HG03108 (cell line): ENCODE data around the gene COX4I1.
"Not testable (repeated sequence)": the region's sequence is repeated elsewhere in the genome, so short reads cannot be mapped to it uniquely, and the experiment has no call there.

Experiments
- ATAC-seq: cut with Tn5 transposase; IDR thresholded peaks from one replicate; pipeline ENCODE4 v1.9.1; 2021; ENCODE audit warnings: moderate library complexity; ENCODE audit not compliant: unreplicated experiment

COX4I1 gene

DNA sequence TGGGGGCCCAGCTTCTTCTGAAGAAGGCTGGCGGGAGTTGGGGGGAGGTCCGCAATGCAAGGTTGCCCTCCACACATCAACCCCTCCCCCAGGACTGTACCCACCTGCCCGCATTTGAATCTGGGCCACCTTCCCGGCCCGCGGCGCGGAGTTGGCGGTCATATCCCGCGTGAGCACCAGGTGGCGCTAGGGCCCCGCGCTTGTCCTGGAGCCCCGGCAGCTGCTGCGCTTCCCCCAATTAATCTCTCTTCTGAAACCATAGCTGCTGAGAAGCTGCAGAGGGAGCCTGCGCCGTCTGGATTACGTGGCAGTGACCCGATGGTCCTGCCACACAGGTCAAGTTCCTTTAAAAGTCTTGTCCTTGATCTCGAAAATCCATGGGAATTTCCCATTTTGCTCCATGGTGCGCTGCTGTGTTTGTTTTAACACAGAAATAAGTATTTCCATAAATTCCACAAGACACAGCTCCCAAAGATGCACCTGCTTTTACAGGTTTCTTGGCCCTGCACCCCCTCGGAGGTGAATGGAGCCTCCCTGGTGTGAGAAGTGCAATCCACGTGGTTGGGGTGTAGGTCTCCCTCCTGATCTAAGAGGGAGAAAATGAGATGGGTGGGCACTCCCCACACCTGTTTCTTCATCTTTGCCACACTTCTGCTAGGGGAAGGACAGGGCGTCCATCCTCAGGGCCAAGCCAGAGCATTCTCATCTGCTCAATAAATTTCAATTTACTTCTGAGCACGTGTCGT lies 22.1 kb downstream of the COX4I1 start:
- ATAC-seq: no peak

DNA sequence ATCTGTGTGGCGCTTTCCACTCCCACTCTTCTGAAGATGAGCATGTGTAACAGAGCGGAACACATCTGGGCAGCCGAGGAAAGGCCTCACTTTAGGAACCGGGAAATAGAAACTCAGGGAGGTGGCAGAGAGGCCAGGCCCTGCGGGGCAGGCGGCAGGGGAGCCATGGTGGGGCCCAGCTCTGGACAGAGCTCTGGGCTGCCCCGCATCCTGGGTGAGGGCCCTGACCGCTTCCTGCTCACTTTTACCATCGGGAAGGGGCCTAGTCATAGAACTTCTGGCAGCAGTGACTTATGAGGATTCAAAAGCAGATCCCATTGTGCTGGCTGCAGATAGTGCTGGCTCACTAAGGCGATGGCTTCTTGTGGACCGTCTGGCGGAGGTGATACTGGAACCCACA lies 22.6 kb downstream of the COX4I1 start:
- ATAC-seq: no peak

DNA sequence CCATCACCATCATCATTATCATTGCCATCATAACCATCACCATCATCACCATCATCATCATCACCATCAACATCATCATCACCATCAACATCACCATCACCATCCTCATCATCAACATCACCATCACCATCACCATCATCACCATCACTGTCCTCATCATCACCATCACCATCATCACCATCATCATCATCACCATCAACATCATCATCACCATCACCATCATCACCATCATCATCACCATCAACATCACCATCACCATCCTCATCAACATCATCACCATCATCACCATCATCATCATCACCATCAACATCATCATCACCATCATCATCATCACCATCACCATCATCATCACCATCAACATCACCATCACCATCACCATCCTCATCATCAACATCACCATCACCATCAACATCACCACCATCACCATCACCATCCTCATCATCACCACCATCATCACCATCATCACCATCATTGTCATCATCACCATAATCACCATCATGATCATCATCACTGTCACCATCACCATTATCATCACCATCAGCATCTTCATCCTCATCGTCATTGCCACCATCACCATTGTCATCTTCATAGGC lies 23.9 kb downstream of the COX4I1 start:
- ATAC-seq: no peak

DNA sequence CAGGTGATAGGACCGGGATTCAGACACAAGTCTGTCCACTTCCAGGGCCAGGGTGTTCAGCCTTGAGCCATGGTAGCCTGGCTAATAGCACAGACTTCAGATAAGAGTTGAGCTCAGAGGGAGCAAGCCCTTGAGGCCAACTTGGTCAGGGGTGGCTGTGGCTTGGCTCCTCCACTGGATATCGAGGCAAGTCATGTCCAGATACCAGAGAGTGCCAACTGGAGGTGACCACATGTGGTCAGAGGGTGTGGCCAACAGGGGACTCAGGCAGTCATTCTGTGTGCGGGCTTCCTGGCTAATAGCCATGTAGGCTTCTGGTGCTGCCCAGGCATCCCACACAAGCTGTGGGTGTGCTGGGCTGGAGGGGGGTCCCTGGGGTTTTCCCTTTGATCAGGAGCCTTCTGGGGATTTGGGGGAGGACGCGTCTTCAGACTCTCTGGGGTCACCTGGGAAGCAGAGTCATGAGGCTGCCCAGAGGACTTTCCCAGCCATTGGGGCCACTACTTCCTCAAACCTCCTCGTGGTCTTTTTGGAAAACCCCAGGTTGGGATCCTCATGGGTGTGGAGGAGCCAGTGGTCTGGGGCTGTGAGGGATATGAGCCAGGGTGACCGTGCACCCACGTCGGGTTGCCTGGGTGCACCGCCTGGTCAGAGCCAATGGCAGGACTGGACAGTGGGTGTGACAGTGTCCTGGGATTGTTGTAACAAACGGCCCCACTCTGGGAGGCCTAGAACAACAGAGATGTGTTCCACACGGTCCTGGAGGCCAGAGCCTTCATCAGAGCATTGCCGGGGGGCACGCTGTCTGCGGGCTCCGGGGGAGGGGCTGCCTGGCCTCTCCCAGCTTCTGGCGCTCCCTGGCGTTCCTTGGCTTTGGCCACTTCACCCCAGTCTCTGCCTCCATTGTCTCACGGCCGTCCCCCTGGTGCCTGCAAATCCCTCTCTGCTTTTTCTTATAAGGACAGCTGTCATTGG lies 25.0 kb downstream of the COX4I1 start:
- ATAC-seq: no peak

DNA sequence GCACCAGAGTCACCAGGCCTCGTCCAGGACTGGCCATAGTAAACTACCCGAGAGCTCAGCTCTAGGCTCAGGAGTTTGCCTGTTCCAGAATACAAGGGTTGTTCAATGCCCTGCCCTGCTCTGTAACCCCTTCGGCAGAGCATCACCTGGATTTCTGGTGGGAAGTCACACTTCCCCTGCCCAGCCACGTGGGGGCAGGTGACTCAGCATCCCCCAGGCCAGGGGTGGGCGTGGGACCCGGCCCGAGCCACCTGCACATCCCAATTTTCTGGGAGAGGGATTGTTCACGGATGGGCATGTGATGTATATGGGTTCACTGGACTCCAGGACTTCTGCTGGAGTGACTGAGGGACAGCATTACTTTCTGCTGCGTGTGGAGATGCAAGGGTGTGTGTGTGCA lies 25.8 kb downstream of the COX4I1 start:
- no peak for ATAC-seq

DNA sequence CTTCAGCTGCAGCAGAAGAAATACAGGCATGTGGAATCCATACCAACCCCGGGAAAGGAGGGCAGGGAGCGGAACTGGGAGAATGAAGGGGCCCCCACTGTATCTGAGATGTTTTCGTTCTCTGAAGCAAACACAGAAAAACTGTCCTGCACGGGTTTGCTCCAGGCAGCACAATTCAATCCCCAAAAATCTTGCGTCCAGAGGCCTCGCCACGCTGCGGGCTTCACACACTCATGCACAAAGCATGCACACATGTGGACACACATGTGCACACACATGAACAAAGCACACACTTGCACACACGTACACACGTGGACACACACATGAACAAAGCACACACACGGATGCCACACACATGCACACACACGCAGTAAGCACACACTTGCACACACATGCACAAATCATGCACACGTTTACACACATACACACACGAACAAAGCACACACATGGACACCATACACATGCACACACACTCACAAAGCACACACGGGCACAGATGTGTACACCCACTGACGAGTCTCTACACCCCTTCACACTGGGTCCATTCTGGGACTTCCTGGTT lies 27.3 kb downstream of the COX4I1 start:
- ATAC-seq: no peak

DNA sequence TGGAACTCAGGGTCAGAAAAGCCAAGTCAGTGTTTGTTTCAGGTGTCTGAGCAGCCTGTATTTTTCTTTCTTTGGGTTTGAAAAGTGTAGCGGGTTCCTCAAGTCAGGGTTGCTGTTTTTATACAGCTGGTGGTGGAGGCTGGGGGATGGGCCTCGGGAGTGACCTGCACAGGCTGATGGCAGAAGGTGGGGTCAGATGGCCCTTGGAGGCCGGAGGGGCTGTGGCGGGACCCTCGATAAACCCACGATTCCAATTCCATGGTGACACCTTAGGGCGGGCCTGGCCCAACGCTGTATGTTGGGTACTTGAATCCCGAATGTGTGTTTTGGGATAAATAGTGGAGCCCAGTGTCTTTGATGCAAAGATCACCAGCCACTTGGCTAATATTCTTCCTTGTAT lies 28.7 kb downstream of the COX4I1 start:
- ATAC-seq: no peak

DNA sequence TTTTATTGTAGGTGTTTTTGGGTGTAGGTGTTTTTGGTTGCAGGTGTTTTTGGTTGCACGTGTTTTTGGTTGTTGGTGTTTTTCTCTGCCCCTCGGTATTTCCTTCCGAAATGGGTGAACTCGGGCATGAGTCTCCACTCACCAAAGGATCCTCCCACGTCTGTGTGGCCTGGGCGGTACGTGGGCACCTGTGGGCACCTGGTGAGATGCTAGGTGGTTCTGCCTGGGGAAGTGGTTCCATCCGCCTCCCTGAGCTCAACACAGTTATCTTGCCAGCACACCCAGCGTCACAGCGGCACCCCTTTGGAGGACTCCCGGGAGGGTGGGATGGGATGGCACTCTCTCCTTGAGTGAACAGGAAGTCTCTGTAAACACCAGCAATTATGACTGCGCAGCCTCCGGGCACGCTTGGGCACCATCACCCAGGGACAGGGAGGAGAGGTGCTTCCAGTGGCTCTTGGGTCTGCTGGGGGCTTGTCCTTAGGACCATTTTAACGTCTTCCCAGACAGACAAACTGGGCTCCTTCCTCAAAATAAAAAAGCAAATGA lies 29.8 kb downstream of the COX4I1 start:
- ATAC-seq: no peak

DNA sequence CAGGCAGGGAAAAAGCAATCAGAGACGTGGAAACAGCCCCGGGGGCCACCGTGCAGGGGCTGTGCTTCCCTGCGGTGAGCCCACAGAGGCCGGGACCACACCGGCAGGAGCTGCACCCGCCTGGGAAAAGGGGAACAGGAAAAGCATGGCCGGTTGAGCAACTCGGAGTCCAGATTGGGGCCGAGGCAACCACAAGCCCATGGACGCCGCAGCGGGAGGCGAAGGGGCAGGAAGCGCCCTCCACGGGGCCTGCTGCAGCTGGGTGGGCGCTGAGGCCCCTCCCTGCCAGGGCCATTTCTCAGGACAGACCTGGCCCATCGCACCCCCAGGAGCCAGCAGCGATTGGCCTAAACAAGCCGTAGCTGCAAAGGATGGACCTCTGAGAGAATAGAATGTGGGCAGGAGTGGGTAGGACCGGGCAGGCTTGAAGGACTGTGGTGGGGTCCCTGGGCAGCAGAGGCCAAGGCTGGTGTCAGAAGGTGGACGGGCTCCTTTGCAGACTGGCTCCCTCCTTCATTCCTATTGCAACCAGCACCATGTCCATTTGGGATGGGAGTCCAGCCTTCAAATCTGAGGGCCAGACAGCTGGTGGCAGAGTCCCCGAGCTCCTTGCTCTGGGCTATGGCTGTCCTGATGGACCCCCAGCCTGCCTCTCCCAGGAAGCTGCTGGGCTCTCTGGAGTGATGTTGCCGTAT lies 30.4 kb downstream of the COX4I1 start:
- ATAC-seq: no peak

DNA sequence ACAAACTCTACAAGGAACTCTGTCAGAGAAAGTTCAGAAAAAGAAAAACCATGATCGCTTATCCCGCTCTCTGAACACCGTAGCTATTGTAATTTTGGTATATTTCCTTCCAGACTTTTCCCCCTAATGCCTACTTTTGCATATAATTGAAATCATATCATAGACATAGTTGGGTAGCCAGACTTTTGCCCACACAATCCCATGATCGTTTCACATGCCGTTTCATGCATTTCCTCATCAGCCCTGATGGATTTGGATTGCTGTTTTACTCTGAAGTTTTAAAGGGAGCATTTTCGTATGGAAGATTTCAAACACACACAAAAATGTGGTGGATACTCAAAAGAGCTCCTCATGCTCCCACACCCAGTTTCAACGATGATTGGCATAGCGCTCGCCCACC lies 31.3 kb downstream of the COX4I1 start:
- no peak for ATAC-seq

DNA sequence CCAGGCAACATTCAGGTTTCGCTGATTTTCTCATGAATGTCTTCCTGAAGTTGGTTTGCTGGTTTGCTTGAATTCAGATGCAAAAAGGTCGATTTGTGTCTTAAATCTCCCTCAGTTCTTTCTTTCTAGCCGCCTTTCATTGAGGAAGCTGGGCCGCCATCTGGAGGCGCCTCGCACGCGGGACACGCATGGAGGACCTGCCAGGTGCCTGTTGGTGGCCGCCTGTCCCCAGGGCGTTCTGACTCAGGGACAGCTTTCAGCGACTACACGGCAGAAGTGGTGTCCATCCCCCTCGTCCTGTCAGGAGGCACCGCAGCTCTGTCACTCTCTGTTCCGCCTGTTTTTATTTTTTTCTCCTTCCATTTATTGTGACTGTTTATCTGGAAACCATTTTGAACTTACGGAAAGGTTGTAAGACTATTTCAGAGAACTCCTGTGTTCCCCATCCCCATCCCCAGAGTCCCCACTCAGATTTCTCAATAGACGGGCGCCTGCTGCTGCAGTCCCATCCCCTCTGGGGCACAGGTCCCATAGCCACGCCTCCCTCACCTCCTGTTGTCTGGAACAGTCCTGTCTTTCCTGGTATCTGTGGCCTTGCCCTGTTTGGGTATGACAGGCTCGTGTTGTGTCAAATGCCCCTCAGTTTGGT lies 33.2 kb downstream of the COX4I1 start:
- ATAC-seq: no peak

DNA sequence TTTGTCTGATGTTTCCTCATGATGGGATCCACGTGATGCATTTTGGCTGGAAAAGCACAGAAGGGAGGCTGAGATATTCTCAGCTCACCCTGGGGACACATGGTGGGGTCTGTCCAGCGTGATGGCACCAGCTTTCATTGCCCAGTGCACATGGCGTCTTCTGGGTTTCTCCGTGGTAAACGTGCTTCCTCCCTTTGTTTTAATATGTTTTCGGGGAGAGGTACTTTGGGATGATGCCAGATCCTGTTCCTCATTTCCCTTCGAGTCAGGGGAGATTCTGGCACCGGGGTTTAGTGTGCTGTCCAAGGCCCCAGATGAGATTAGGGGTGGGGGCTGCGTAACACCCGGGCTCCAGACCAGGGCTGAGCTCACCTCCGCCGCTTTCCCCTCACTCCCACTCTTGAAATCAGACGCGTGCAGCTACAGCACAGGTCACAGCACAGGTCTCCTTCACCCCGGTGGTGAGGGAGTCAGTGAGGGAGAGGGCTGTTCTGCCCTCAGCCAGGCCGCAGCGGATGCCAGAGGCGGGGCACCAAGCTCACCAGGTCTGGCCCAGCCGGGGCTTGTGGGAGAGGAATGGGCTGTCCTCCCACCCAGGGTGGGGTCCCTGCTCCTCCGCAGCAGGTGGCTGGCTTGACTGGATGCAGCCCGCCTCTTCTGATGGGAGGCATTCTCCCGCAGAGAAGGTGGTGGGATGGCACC lies 33.9 kb downstream of the COX4I1 start:
- no peak for ATAC-seq

DNA sequence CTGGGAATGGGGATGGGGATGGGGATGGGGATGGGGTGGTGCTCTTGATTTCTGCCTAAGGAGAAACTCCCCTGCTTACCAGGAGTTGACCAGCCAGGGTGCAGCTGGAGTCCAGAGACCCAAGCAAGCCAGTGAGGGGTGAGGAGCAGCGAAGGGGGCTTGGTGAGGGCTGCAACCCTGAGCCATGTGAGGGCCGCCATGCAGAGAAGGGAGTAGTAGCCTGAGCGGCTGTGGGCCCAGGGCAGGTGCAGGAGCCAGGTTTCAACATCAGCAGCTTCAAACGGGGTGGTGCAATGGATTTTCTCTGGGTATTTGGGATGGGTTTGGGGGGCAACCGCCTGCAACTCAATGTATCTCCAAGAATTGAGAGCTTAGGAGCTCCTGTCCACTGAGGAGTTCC lies 35.2 kb downstream of the COX4I1 start:
- no peak for ATAC-seq

DNA sequence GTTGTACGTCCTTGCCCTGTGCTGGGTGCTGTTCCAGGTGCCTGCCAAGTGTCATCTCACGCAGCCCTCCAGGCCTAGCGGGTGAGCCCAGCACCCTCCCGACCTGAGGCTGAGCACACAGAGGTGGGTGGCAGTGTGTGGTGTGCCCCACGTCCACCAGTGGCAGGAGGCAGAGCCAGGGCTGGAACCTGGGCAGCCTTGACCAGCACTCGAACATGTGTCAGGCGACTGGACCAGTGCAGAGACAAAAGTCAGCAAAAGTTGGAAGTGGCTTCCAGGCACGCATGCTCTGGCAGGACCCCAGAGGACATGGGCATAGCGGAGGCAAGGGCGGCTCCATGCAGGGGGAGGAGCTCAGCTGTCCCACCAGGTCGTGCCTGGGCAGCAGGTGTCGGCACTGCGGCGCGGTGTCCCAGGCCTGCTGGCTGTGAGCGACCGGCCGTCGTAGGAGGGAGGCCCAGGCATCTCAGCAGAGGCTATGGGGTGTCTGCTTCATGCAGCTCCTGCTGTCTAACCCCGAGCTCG lies 35.8 kb downstream of the COX4I1 start:
- ATAC-seq: no peak

DNA sequence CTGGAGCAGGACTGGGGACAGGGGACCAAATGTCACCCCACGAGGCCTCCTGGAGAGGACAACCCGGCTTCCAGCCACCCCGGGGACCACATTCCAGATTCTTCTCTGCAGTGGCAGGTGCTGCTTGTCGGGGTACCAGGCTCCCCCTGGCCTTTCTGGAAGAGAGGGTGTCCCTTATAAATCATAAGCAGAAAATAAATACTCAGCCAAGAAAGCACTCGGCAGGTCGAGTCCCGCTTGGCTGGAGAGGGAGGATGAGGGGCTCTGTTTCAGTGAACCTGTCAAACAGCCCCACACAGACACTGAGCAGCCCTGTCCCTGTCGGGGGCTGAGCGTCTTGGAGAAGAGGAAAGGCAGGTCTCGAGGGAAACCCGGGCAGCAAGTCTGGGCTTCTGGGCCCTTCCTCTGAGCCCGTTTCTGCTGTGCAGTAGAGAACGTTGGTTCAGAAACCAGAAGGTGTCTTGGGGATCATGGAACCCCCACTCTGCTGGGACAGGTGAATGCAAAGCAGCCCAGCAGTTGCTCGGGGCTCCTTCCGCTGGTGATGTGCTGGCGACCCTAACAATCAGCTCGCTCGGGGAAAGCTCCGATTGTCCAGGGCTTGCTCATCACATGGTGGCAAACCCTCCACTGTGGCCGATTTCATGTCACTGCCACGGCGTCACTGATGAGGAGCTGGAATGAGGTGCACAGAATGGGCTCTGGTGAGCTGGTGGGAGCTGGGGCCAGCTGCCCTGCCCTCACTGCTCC lies 36.6 kb downstream of the COX4I1 start:
- ATAC-seq: no peak

DNA sequence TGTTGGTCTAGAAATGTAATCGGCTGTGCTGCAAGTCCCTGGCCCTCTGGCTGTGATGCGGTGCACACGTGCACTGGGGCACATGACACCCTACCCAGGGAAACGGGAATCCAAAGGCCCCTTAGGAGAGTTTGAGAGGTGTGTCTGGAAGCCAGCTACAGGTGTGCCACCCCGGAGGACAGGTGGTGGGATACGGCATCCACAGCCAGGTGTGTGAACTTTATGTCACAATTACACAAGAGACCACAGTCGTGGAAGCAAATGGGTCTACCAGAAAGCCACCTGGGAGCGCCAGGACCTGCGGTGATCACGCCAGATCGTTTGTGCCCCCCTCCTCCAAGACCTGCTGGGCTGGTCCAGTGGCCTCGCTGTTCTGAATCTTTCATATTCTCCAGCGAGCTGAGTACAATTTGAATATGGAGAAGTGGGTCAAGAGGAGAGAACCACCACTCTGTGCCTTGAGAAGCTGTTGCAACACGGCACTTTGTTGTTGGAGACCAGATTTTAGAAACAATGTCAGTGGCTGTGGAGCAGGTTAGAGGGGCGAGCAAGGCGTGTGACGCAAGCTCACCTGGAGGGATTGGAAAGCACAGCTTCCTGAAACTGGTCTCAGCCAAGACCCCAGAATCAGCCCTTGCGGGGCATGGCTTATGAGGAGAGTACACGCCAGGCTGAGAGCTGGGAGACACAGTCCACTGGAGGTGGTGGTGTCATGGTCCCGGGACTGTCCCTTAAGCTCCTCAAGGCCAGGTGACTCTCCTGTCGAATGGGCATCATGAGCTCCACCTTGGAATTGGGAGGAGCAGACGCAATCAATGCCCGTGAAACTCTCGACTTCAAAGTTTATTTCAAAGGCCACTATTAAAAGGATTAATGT lies 37.4 kb downstream of the COX4I1 start:
- no peak for ATAC-seq

DNA sequence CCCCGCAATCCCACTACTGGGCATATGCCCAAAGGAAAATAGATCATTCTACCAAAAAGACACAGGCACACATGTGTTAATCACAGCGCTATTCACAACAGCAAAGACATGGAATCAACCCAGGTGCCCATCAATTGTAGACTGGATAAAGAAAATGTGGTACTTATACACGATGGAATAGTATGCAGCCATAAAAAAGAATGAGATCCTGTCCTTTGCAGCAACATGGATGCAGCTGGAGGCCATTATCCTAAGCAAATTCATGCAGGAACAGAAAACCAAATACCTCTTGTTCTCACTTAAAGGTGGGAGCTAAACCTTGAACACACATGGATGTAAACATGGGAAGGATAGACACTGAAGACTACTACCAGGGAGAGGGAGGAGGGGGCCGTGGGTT lies 38.2 kb downstream of the COX4I1 start:
- not testable (repeated sequence) for ATAC-seq
